Measurements from ENCODE around the gene TGIF1.

- TF ChIP-seq, protein P1, sequence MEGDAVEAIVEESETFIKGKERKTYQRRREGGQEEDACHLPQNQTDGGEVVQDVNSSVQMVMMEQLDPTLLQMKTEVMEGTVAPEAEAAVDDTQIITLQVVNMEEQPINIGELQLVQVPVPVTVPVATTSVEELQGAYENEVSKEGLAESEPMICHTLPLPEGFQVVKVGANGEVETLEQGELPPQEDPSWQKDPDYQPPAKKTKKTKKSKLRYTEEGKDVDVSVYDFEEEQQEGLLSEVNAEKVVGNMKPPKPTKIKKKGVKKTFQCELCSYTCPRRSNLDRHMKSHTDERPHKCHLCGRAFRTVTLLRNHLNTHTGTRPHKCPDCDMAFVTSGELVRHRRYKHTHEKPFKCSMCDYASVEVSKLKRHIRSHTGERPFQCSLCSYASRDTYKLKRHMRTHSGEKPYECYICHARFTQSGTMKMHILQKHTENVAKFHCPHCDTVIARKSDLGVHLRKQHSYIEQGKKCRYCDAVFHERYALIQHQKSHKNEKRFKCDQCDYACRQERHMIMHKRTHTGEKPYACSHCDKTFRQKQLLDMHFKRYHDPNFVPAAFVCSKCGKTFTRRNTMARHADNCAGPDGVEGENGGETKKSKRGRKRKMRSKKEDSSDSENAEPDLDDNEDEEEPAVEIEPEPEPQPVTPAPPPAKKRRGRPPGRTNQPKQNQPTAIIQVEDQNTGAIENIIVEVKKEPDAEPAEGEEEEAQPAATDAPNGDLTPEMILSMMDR (IDR thresholded peaks at IDR 0.05; ENCODE audit: low read depth, low read length, poor library complexity, severe bottlenecking) = no peak
- TF ChIP-seq EZH2phosphoT487 (IDR thresholded peaks at IDR 0.05; ENCODE audit: borderline replicate concordance, low read length) = no peak
Measured at GRCh38 chr18:3447068-3447894, 2.7 kb upstream of the TGIF1 start.
